Stimulated activated CD4-positive, alpha-beta T cell treated with anti-CD3 and anti-CD28 coated beads, TNF-alpha, amount 100 ng/mL, for 24 hours (primary cell): Measurements from ENCODE around the gene FBXO42.

Experiments
- DNase-seq, 3 experiments: peaks; one replicate each; pipeline ENCODE4 v3.0.0-alpha.2; 2020; ENCODE audit warnings: low read depth in 3 of 3

FBXO42 gene

DNA sequence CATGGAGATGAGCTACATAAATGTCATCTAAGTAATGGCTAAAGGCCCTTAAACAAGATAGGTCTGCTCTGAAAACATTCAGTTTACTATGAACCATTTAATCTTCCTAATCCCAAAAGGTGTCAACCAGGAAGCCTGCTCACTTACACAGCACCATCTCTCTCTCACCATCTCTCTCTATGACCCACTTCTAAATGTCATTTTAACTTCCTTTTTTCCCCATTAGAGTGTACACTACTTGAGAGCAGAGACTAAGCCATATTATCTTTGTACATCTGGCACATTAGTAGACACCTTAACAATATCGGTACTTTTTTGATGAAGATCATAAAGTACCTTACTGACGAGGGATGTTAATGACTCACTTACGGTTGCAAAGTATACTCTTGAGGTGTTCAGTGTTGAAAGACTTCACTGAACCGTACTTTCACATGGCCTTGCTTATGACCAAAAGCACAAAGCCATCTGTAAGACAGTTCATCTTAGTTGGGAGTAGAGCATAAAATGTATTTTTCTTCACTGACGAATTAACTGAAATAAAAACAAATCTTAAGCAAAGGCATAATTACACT, 25.4 kb downstream of the FBXO42 start:
- DNase-seq, result no peak

DNA sequence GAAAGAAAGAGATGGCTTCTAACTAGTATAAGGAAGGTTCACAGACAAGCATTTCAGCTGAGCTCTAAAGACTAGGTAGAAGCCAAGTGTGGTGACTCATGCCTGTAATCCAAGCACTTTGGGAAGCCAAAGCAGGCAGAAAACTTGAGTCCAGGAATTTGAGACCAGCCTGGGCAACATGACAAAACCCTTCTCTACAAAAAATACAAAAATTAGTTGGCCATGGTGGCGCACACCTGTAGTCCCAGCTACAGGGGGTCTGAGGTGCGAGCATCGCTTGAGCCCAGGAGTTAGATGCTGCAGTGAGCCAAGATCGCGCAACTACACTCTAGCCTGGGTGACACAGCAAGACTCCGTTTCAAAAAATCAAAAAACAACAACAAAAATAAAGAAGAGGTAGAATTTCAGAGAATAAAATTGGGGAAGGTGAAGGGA, 27.8 kb downstream of the FBXO42 start:
- no peak for DNase-seq

DNA sequence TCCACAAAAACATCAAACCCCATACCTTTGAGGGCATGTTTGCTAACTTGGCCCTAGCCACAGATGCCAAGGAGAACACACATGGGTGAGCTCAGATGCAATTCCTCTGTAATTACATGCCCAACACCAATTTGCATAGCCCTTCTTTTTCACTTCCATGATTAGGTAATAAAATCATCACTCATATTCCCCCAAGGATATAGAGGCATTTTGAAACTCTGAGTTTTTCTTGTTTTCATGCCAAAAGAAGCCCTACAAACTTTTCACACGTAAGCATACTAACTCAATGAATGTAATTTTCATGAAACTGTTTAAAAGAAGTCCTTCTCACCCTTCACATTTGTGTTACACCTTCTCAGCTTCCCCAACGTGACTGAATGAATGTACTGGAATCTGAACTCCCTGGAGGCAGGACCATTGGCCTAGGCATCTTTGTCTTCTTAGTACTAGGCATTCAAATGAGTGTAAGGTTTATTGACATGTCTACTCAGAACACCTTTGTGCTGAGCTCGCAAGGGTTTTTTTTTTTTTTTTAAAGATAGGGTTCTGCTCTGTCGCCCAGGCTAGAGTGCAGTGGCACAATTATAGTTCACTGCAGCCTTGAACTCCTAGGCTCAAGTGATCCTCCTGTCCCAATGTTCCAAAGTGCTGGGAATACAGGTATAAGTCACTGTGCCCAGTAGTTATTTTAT, 31.0 kb downstream of the FBXO42 start:
- no peak for DNase-seq

DNA sequence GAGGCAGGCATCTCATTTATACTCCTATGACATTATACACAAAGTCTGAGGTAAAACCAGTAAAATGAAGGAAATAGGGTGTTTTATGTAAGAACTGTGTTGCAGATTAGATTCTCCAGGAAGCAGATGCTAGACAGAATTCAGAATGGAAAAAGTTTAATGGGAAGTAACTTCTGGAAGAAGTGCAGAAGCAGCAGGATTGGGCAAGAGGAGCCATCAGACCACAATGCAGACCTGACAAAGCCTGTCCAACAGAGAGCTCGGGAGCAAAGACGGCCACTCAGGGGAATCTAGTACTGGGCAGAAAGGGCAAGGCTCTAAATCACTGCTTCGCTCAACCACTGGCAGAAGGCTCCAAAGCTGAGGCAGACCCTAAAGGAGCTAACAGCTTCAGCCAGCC, 33.7 kb downstream of the FBXO42 start:
- no peak for DNase-seq

DNA sequence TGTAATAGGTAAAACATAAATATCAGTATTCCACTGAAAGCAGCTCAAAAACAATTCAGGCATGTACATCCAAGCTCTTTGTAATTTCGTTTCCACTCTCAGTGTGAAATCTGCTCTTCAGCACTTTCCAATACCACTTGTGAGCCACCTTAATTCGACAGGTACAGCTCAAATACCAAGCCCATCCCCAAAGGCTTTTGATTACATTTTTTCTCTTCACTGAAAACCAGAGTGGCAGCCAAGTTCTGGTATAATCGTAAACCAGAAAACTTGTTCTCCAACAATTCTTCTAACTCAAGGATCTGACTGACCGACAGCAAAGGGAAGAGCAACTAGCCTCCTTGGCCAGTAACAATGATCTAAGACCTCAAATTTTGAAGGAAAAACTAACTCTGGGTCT, 36.8 kb downstream of the FBXO42 start:
- no peak for DNase-seq

DNA sequence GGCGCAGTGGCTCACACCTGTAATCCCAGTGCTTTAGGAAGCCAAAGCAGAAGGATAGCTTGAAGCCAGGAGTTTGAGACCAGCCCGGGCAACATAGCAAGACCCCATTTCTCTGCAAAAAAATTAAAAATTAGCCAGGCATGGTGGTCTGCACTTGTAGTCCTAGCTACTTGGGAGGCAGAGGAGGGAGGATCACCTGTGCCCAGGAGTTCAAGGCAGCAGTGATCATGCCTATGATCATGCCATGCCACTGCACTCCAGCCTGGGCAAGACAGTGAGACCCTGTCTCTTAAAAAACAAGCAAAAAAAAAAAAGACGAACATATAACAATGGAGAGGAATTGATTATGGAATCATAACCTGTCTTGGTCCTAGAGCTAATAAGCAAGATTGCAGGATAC, 45.1 kb downstream of the FBXO42 start:
- no peak for DNase-seq

DNA sequence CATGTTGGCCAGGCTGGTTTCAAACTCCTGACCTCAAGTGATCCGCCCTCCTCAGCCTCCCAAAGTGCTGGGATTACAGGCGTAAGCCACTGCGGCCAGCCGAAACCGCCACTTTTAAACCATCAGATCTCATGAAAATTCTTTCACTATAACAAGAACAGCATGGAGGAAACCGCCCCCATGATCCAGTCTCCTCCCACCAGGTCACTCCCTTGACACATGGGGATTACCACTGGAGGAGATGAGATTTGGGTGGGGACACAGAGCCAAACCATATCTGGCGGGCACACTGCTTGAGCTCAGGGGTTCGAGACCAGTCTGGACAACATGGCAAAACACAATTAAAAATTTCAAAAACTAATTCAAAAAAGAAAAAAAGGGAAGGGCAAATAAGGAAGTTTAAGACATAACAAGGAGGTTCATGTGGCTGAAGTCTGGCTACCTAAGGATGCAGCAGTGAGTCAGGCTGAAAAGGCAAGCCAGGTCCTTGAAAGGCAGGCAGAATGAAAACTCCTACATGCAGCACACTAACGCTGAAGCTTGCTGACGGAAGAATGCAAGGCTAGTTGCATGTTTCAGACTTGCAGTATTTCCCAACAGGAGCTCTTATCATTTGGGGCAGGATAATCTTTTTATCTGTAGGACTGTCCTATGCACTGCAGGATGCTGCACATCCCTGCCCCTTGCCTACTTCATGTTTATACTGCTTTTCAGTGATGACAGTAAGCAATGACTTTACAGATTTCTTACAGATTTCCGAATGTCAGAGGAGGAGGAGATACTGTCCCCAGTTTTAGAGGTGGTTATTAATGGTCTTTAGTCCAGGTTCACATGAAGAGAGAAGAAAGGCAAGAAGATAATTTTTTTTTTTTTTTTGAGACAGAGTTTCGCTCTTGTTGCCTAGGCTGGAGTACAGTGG, 49.3 kb downstream of the FBXO42 start:
- no peak for DNase-seq

DNA sequence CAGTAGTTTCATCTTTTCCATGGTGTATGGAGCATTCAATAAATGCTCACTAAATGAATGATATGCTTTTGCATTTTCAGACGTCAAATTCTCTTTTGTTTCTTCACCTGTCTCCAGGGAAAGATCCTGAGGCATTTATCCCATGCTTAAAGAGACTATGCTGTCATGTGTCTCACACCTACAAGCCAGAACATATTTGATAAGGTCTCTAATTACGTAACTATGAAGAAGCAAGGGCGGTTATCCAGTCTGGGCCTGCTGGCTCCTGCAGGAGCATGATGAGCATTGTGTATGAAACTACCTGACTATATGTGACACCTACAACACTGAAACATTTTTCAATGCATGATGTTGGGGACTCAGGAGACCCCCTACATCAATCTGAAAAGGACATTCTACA, 51.8 kb downstream of the FBXO42 start:
- no peak for DNase-seq

DNA sequence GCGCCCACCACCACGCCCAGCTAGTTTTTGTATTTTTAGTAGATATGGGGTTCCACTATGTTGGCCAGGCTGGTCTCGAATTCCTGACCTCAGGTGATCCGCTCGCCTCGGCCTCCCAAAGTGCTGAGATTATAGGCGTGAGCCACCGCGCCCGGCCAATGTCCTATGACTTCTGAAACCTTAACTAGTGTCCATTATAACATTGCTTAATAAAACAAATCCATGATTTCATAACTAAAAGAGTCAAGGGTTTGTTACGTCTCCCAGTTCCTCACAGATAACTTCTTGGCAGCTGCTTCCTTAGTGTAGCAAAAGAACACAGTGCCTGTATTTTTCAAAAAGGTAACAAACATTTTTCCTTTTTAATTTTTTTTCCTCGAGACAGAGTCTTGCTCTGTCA, 53.6 kb downstream of the FBXO42 start:
- no peak for DNase-seq

DNA sequence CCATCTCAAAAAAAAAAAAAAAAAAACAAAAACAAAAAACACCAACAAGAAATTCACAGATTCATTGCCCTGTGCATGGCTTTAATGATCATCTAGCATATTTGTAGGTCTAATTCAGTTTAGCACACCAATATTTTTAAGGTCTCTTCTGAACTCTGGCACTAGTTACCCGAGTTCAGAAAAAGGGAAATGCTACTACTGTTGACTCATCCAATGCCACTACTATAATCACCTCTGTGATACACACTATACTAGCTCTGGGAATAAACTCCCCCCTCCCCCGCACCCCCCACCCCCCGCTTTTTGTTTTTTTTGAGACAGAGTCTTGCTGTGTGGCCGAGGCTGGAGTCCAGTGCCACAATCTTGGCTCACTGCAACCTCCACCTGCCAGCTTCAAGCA, 55.6 kb downstream of the FBXO42 start:
- DNase-seq, result no peak

DNA sequence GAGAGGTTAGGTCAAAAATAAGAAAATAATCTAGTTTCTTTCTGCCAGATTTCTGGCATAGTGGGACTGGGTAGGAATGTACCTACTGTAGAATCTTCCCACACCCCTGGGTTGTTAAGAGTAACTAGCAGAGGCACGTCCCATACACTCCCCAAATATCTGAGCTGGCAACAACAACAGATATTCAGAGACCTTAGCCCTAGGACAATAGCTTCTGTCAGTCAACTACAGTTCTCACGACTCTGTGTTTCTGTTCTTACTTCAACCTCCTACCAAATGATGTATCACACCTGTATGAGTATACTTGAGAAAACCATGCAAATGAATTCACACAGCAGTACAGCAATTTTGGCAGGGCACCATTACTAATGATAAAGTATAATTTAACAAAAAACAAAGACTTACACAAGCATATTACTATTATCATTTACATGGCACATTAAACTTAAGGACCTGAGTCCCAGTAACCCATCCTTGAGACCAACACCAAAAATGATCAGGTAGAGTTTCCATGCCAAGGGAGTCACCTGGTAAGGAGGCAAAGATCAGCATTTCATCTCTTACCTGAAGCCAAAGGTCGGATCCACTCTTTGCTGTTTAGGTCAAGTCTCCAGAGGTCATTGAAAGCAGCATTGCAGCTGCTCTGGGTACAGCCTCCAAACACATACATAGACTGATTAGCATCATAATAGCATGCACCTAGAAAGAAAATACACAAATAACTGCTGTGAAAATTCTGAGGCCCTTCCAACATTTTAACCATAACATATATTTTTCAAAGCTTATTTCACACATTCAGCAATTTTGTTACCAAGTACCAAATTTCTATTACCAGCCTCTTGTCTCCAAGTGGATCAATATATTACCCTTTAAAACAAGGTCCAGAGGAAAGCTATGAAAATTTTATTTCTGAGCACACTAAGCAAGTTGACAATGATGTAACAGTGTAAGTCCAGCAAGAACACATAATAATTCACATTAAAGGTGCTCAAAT, 57.8 kb downstream of the FBXO42 start:
- no peak for DNase-seq

DNA sequence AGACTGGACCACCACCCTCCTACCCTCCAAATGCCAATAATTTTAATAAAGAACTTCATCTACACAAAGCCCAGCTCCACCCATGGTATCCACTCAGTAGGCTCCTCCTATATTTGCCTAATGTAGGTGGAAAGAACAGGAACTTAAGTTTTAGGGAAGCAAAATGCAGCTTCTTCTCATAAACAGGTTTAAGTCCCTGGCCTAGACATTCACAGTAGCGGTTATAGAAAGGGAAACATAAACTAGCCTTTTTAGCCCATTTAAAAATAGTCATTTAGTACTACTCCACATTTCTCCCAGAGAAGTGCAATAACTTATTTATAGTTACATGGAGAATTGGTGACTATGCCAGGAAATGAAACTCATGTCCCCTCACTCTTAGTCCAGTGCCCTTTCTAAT, 58.7 kb downstream of the FBXO42 start:
- DNase-seq, result no peak

DNA sequence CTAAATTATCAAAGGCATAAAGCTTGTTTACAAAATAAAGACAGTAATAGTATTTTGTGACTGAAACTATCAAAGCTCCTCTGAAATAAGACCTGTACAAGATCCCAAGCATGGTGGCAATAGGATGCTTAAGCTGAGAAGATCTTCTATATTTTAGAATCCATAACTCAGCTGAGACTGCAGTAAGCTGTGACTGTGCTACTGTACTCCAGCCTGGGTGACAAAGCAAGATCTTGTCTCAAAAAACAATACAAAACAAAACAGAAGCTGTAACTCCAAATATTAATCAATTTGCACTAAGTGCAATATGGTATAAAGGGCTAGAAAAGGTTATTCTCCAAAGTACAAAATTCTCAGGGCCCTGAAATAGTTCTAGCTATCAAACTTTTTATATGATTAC, 59.5 kb downstream of the FBXO42 start:
- no peak for DNase-seq

DNA sequence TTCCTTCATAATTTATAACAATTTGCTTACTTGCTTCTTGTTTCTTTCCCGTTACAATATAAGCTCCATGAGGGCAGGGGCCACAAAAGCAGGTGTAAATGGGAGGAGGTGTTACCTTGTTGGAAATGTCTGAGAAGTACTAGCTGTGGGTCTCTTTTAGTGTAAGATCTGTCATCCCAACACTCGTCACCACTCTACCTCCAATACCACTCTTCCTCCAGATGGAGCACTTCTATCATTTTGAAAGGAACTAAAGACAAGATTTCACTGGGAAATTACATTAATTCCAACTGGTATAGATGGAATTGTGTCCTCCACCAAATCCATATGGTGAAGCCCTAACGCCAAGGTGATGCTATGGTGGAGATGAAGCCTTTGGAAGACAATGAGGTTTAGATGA, 62.3 kb downstream of the FBXO42 start:
- DNase-seq, result no peak

DNA sequence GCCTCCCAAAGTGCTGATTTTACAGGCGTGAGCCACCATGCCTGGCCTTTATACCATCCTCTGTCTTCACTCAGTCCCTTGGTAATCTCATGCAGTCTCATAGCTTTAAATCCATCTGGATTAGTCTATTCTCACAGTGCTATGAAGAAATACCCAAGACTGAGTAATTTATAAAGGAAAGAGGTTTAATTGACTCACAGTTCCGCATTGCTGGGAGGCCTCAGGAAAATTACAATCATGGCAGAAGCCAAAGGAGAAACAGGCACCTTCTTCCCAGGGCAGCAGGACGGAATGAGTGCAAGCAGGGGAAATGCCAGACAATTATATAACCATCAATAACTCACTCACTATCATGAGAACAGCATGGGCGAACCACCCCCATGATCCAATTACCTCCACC, 66.2 kb downstream of the FBXO42 start:
- DNase-seq, result no peak

DNA sequence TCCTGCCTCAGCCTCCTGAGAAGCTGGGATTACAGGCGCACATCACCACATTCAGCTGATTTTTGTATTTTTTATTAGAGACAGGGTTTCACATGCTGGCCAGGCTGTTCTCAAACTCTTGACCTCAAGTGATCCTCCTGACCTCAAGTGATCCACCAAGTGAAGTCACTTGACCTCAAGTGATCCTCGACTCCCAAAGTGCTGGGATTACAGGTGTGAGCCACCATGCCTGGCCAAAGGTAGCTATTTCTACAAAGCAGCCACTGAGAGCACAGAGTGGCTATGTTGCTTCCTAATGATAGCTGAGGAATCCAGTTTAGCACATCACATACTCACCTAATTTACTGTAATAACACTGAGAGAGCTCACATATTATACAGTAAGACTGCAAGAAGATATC, 70.5 kb downstream of the FBXO42 start:
- no peak for DNase-seq

DNA sequence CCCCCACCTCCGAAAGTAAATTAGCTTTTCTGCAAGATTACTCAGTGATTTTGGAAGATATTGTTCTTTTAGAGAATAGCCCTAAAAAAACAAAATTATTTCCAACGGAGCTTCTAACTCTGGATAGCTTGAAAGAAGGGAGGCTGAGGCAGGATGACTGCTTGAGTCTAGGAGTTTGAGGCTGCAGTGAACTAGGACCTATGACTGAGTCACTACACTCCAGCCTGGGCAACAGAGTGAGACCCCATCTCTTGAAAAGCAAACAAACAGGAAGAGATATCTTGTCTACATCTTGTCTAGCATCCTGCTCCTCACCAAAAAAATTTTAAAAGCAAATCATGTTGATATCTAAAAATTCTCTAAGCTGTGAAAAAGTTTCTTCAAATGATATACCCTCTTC, 73.1 kb downstream of the FBXO42 start:
- no peak for DNase-seq

DNA sequence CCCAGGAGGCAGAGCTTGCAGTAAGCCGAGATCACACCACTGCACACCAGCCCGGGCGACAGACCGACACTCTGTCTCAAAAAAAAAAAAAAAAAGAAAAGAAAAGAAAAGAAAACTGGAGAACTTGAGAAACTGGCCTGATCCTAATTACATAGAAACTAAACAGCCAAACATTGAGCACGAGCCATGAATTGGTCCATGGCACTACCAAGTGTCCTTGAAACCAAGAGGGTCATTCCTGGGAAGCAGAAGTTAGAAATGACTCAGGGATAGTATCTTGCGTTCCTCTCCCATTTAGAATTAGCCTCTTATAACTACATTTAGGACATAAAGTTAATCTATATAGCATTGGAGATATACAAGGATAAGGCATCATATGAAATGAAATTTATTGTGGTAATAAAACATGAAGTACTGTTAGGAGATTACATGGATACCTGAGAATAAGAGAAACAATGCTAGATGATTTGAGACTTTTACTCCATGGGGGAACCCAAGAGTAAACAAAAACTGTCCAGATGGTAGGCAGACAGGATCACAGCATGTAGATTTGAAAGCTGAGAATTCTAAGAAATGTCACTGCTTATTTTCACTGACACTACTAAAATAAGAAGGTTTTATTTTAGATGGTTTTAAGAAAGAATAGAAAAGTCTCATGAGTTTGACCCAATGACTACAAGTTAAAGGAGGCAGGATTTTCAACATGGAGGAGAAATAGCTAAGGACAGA, 75.8 kb downstream of the FBXO42 start:
- DNase-seq, result no peak

DNA sequence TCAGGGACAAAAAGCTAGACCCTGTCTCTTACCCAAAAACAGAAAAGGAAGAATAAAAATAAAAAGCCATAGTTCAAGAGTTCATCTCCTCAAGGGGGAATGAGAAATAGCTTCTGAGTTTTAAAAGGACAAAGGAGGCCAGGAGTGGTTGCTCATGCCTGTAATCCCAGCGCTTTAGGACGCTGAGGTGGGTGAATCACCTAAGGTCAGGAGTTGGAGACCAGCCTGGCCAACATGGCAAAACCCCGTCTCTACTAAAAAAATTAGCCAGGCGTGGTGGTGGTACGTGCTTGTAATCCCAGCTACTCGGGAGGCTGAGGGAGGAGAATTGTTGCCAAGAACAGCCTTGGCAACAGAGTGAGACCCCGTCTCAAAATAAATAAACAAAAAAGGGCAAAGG, 76.7 kb downstream of the FBXO42 start:
- DNase-seq, result no peak

DNA sequence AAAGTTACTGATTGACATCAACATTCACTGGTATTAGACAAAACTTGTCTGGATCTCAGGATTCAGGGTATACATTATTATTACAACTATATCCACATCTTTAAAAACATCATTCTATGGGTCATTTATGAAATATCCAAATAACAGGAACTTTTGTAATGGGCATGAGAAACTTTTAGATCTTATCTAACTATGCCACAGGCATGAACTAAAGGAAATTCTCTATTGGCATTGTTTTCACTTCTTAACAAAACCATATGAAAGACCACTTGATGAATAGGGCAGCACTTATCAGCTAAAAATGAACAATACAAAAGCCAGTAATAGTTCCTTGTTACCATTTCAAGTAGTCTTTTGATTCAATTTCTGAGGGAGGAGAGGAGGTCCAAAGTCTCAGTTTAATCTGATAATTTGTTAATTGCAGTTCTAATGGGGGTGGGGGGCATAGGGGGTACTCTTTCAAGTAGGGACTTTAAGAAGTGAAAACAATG, 84.5 kb downstream of the FBXO42 start:
- no peak for DNase-seq
